GM11168 (cell line): ENCODE measurements around the gene OR2F1.

ENCODE experiments used
- in situ Hi-C: fragments of 300-500 bp; cut with MboI; formaldehyde crosslinking; loops from one replicate; pipeline ENCODE4 v1.12.0; 2022; ENCODE audit warnings: low sequenced_read_pairs; ENCODE audit not compliant: unreplicated experiment

Gene OR2F1, protein sequence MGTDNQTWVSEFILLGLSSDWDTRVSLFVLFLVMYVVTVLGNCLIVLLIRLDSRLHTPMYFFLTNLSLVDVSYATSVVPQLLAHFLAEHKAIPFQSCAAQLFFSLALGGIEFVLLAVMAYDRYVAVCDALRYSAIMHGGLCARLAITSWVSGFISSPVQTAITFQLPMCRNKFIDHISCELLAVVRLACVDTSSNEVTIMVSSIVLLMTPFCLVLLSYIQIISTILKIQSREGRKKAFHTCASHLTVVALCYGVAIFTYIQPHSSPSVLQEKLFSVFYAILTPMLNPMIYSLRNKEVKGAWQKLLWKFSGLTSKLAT

DNA sequence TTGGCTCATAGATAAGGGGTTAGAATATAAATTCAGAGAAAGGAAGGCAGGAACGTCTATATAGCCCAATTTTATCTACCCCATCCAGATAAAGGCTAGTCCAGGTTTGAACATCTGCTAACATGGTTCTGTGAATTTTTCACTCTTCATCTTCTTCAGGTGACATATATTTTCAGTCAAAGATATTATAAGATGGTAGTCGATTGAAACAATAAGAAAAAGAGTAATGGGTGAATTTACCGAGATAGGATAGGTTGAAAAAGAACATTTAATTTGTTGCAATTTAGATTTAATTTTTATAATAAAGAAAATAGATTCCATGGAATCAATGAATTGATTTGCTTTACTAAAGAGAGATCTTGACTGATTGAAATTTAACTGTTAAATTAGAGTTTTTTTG is at the start of gene OR2F1:
TSS of gene OR2F1 (plus strand) at position 301 of the 400 bp plus-strand sequence. CDS start 5,127 bp downstream, outside the sequence.
- in situ Hi-C loops, result no loop called here

DNA sequence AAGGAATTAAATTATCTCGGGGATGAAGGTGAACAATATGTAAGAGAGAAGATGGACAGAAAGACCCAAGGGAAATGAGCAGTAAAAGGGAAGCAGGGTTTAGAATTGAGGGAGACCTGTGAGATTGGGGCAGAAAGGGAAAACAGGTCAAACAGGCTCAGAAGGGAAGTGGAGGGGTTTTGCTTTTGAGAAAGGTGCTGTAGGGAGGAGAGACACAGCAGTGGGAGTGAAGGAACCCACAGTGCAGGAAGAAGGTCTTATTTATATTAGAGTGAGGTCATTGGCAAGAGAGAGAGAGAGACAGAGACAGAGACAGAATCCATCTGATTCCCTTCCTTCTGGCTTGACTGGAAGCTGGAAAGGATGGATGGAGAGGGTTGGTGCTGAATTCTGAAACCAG is 49.1 kb upstream of the OR2F1 start:
- in situ Hi-C loops, result no loop called here

DNA sequence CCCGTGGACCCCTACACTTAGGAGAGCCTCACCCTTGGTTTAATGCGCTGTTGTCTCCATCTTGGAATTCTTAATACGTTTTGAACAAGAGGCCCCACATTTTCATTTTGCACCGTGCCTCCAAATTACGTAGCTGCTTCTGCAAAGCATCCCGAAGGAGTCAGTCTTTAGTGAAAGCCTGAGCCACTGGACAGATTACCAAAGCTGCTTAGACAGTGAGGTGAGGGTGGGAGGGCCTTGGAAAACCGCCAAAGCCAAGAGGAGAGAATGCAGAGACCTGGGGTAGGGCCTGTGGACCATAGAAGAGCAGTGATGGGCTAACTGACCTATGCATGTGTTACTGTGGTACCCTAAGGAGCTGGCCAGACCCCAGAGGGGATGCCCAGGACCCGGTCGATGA is 48.5 kb upstream of the OR2F1 start:
- in situ Hi-C loops, result no loop called here

DNA sequence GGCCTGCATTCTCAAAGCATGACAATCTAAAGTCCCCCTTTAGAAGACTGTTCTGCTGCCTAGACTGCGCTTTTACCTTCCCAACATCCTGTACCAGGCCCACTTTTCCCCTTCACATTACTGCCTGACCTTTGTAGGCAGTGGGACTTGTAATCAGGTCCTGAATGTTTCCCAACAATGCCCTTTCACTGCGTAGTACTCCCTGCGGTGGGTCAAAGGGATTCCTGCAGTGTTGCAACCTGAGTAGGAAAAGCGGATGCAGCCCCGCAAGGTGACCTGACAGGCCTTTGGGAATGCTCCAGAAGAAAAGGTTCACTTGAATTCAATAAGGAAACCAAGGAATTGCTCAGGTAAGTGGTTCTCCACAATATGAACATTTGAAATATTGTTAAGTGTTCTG is 47.7 kb upstream of the OR2F1 start:
- in situ Hi-C loops, result no loop called here

DNA sequence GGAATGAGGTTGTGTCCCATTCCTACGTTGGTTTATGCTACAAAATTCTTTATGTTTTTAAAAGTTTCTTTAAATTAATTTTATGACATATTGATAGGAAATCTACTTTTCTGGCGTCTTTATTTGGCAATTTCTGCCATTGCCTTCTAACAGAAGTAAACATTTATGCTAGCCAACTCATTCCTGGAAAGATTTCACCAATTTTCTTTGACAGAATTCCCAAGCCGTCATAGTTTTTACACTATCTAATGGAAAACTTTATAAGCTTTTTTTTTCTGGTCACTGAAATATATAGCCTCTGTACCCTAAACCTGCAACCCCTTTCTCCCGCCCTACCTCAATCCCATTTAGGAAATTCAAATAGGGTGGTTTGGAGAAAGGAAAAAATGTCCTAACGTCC is 46.5 kb upstream of the OR2F1 start:
- in situ Hi-C loops, result no loop called here

DNA sequence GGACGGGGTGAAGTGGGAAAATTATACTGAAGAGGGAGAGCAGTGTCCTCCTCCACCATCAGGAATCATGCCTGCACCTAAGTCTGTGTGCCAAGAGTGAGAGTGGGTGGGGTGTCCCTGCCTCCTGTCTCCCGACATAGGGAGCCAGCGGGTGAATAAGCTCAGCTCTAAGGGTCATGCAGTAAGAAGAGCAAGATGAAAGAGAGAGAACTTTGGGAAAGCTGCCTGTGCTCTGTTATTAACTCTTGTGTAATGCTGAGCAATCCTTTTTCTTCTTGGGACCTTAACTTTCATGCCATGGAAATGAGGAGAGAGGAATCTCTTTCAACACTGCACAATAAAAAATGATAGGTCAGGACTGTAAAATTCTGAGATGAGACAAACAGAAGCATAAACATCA is 44.8 kb upstream of the OR2F1 start:
- in situ Hi-C loops, result no loop called here

DNA sequence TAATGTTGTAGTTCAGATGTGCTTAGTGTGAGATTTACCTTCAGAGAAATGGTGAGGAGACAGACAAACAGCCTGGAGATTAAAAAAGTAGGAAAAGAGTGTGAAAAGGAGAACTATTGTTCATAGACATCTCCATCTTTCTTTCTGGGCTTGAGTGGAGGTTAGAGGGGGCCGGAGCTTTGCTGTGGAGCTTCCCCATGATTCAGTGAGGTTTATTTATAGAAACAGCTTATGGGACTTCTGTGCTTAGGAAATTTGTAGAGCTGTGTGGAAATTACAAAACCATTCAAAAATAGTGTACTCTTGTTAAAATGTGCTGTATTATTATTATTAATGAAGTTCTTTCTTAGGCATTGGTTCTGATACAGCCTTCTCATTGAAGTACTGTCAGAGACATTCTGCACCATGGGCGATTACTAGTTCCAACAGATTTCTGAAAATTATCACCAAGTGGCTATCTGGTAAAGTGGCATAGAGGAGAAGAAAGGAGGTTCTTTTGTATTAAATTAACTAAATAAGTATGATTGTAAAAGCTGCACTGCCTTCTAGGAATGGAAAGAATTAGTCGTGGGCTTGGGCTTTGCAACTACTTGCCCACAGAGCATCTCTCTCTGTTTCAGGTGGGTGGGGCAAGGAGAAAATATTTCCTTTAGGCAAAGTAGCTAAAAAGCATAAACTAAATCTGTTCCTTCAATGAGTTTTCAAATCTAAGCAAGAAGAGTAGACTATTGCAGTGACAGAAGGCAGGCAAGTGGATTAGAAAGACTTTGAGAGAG is 44.0 kb upstream of the OR2F1 start:
- in situ Hi-C loops, result no loop called here

DNA sequence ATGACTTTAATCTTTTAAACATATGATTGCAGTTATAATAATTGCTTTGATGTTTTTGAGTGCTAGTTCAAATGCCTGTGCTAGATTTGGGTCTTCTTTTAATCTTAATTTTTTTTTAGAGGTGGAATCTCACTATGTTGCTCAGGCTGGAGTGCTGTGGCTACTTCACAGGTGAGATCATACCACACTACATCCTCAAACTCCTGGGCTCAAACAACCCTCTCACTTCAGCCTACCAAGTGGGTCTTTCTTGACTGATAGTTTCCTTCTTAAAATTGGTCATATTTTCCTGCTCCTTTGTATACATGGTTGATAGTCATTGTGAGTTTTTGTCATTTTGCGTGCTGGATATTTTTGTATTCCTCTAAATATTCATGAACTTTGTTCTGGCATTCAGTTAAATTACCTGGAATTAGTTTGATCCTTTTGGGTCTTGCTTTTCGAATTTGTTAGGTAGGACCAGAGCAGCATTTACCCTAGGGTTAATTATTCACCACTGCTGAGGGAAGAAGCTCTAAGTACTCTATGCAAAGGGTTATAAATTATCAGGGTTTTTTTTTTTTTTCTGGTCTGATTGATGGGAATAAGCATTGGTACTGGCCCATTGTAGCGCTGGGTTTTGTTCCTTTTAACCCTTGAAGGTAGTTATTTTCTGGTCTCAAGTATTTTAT is 40.6 kb upstream of the OR2F1 start:
- in situ Hi-C loops, result no loop called here

DNA sequence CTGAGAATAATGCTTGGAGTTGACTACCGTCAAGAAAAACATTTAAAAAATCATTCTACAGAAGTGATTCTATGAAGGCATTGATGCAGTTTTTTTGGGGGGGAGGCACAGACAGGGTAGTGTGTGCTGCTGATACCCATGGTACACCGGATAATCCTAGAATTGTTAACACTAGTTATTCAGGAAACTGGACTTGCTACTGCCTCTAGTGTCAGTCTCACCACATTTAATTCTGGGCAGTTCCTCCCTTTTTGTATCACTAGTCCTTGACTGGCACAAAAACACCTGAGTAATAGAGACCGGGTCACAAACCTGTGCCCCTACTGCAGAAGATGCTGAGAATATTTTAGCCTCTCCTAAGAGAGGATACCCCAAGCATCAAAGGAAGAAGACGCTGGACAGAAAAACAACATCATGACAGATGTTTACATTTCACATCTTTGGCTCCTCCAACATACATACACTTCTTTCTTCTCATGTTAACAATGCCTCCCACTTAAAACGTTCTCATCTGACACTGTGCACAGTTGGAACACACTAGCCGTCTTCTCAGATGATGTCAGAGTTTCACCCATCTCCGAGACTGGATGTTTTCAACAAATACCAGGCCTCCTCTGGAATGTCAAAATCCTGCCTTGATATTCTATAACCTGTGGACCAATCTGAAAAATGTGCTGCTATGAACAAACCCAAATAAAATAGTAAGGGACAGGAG is 39.5 kb upstream of the OR2F1 start:
- in situ Hi-C loops, result no loop called here

DNA sequence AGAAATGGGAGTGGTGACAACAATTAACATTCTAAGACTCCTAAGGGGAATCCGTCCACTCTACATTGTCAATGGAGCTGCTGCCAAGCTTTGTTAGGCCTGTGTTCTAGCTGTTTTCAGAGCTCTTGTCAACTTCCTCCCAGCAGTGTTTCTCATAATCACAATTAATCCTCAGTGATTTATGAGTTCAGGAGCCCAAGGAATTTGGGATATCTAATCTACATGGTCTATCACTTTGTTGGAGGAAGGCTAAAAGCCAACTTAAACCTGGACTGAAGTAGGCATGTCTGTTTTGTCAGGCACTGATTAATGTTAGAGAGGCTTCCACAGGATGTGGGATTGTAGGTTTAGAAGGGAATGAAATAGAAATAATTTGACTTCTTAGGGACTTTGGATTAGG is 29.8 kb upstream of the OR2F1 start:
- in situ Hi-C loops, result no loop called here

DNA sequence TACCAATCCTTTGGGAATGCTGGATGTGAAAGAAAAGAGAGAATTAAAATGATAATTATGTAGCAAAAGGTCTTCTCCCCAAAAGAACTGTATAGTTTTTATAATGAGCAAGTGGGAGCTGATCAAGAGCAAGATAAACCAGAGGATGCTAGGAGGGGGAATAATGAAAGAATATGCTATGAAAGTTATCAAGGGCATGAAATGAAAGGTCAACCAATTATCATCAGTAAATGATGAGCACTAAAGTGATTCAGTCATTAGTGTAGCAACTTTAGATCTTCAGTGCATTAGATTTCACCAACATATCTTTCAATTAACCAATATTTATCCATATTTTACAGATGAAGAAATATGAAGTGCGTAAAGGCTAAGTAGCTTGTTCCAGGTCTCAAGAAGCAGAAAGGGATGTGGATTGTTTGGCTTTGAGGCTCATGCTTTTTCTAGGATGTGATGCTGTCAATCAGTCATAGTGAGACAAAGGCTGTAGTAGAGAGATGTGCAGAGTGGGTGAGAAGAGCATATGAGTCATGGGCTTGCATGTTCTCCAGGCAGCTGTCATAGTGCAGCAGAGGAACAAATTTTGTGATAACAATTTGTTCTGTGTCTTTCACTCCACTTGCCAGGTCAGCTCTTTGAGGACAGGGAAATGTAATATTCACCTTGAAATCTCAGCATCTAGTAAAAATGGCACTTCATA is 25.3 kb upstream of the OR2F1 start:
- in situ Hi-C loops, result no loop called here

DNA sequence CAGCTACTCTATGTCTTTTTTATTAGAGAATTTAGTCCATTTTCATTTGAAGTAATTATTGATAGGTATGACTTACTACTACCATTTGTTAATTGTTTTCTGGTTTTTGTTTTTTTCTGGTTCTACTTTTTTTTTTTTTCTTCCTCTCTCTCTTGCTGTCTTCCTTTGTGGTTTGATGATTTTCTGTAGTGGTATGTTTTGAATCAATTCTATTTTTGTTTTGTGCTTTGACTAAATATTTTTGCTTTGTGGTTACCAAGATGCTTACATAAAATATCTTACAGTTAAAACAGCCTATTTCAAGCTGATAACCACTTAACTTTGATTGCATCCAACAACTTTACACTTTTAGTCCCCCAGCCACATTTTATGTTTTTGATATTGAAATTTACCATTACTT is 22.9 kb upstream of the OR2F1 start:
- in situ Hi-C loops, result no loop called here

DNA sequence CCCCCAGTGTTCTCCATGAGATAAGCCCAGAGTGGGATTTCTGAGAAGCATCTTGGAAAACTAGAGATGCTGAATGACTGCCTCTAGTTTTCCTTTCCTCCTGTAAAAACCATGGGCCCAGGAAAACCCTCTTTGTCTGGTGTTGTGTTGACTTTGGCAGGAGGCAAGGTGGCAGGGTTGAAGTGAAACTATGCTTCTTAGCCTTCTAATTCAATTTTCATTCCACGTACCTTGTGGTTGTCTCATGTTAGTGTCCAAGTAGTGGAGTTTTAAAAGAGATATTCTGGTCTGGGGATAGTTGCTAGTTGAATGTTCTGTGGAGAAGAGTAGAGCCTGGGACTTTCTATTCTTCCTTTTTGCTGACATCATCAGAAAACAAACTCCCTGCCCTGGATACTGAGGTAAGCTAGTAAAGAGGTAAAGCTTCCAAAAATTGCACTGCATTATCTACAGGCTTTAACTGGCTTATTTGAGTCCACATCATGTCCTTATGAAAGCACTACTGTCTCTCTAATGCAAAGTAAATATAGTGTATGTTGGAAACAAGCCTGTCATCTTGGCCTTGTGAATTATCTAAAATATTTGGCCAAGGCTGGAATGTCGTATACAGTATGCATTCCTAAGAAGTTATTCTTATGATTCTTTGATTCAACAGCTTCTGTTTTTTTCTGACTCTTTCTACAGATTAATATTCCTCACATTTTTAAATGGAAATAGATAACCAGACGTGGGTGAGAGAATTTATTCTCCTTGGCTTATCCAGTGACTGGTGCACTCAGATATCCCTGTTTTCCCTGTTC is 19.9 kb upstream of the OR2F1 start, which contains the start of gene OR2F2:
TSS of gene OR2F2 (plus strand) at position 708 of the 800 bp plus-strand sequence. CDS start at position 708, 0 bp downstream.
- in situ Hi-C loops, result no loop called here

DNA sequence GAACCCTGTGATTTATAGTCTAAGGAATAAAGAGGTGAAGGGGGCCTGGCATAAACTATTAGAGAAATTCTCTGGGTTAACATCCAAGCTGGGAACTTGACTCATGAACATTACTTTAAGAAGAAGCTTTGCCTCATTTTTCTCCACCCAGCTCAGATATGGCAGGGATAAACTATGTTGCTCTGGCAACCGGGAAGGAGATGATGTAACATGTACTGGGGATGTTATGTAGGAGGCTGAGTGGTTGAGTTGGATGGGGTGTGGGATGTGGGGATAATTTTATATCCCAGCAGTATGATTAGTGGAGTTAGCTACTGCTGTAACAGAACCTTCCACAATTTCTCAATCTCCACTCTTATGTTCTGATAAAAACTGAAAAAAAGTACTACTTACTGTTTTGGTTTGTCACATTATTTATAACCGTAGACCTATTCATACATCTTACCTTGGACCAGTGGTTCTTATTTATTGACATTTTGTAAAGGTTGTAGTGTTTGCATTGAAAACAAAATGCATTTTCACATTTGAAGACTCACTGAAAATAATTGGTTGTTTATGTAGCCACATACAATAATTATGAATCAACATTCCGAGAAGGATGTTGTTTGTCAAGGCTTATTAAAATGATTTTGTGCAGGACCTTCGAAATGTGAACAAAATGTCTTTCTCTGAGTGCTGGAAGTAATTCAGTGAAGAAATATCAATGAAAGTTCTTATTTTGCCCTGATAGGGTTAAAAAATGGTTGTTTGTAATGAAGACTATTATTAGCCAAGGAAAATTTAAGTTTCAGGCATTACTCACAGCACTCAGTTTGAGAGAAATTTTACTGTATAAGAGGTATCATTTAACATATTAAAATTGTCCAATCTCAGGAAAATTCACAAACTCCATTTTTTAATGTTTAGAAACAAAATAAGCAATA is 18.3 kb upstream of the OR2F1 start:
- in situ Hi-C loops, result no loop called here

DNA sequence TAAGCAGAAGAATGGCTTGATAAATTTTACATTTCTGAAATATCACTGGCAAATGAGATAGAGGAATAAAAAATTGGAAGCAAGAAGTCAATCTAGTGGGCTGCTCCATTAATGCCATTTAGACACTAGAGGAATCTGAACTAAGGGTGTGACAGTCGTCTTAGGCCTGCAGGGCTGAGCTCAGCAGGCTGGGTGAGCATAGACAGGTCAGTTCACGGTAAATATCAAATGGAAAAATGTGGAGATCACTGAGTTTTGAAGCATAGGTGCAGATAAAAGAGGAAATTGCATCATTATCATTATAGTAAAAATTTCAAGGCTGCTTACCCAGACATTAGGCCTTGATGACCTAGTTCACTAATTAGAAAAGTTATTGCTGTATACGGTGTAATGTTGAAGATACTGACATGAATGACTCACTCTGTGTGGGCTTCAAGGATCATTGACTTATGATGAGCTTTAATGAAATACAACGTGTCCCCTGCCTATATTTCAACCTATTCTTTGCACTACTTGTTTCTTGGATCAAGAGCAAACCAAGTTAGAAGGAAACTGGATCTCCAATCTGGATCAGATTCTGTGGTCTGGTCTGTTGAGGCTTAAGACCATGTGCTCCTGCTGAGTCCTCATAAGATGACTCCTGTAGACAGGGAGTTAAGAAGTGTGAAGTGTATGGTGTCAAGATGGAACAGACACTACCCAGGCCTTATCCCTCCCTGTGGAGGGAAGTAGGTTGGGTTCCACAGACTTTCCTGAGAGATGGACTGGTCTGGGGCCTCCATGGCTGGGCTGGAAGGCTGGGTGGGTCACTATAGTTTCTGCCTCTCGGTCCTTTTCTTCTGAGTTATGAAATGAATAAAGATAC is 16.0 kb upstream of the OR2F1 start:
- in situ Hi-C loops, result no loop called here

DNA sequence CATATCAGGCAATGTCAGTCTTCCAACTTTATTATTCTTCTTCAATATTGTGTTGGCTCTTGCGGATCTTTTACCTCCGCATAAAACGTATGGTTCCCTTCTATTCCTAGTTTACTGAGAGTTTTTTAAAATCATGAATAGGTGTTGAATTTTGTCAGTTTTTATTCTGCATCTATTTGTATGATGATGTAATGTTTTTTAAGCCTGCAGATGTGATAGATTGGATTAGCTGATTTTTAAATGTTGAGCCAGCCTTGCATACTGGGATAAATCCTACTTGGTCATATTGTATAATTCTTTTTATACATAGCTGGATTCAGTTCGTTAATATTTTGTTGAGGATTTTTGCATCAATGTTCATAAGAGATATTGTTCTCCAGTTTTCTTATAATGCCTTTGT is 9.2 kb upstream of the OR2F1 start:
- in situ Hi-C loops, result no loop called here

DNA sequence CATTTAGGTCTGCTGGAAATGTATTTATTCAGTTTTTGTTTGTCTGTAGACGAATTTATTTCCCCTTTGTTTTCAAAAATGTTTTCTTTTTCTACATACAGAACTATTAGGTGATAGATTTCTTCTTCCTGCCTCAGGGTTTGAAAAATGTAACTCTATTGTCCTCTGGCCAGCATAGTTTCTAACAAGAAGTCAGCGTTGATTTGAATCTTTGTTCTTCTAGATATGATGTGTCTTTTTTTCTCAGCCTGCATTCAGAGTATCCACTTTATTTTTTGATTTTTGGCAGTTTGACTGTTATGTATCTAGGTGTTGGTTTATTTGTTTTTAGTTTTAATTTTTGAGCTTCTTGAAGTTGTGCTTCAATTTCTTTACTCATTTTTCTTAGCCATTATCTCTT is 7.5 kb upstream of the OR2F1 start:
- in situ Hi-C loops, result no loop called here
